Endothelial cell of umbilical vein (primary cell): ENCODE measurements around the gene LDLRAD4. TPM values are rescaled to one million over a fixed set of nuclear protein-coding genes. Genes with fewer than 3 reads are reported as not detected.

Source experiments
- BruUV-seq: library from RNA; stranded (reverse); fragments of 400-500 nt; replicated peaks from 2 replicates; lab custom pipeline; 2021; lab: Mats Ljungman, UMichigan
- CTCF ChIA-PET: fragments of 300-600, 350-600 bp; sonication (Branson Sonifier 250); formaldehyde crosslinking; loops from one replicate; lab custom pipeline; 2021; ENCODE audit warnings: antibody characterized with exemption, inconsistent platforms; lab: Charles Lee
- POLR2A ChIA-PET: fragments of 300-600, 350-600 bp; sonication (Branson Sonifier 250); formaldehyde crosslinking; loops from one replicate; lab custom pipeline; 2021; ENCODE audit warnings: antibody characterized with exemption, inconsistent platforms; lab: Charles Lee
- DNase-seq: peaks from one replicate; pipeline ENCODE4 v3.0.0-alpha.2; 2011; ENCODE audit warnings: low read depth, low spot score
- FAIRE-seq: peaks from 2 replicates; lab custom pipeline; 2011; peaks lifted over from hg19 to GRCh38; lab: Jason Lieb, UNC
- H2AFZ ChIP-seq: 2 replicates; pipeline ENCODE4 v1.6.0; 2012; ENCODE audit warnings: low read depth, low read length, control low read depth, inconsistent platforms
- H3K27ac ChIP-seq: 2 replicates; pipeline ENCODE4 v1.5.1; 2011; ENCODE audit warnings: low read depth, mild to moderate bottlenecking, control low read depth, low read length, moderate library complexity; ENCODE audit not compliant: insufficient read depth
- H3K27me3 ChIP-seq, 2 experiments: 2 replicates each; pipeline versions ENCODE4 v1.6.0 to v1.6.1; 2011; ENCODE audit warnings: low read length in 2 of 2, mixed read lengths in 1 of 2; ENCODE audit not compliant: control insufficient read depth in 2 of 2, insufficient read depth in 2 of 2
- H3K36me3 ChIP-seq, 2 experiments: 2 replicates in 1 of 2; 3 replicates in 1 of 2; pipeline ENCODE4 v1.5.1; 2011; ENCODE audit warnings: low read length in 2 of 2, mild to moderate bottlenecking in 1 of 2, moderate library complexity in 1 of 2; ENCODE audit not compliant: control insufficient read depth in 2 of 2, insufficient read depth in 2 of 2; ENCODE audit errors: extremely low read depth in 1 of 2
- H3K4me1 ChIP-seq: 3 replicates; pipeline ENCODE4 v1.5.1; 2011; ENCODE audit warnings: mild to moderate bottlenecking, low read length; ENCODE audit not compliant: control insufficient read depth, insufficient read depth; ENCODE audit errors: extremely low read depth
- H3K4me2 ChIP-seq: 2 replicates; pipeline ENCODE4 v1.6.1; 2011; ENCODE audit warnings: low read length, control low read depth, mixed read lengths; ENCODE audit not compliant: insufficient read depth
- H3K4me3 ChIP-seq, 3 experiments: fragments of 200-600 bp in 1 of 3; sonication (generic), shearing (Covaris generic) in 1 of 3; replicated peaks in 1 of 3; 2 replicates each; pipeline ENCODE4 v1.5.1; 2011 to 2016; ENCODE audit warnings: control low read depth in 3 of 3, low read length in 3 of 3, mild to moderate bottlenecking in 2 of 3, inconsistent platforms in 1 of 3, low read depth in 1 of 3, moderate library complexity in 1 of 3; ENCODE audit not compliant: insufficient read depth in 1 of 3
- H3K79me2 ChIP-seq: 2 replicates; pipeline ENCODE4 v1.6.0; 2012; ENCODE audit warnings: low read length, inconsistent platforms; ENCODE audit not compliant: control insufficient read depth, insufficient read depth
- H3K9ac ChIP-seq: replicated peaks from 2 replicates; pipeline ENCODE3; 2011; ENCODE audit warnings: low read length, control low read depth; ENCODE audit not compliant: insufficient read depth; ENCODE audit errors: extremely low read depth
- H3K9me1 ChIP-seq: replicated peaks from 3 replicates; pipeline ENCODE4 v1.6.0; 2011; ENCODE audit warnings: mild to moderate bottlenecking, low read length; ENCODE audit not compliant: control insufficient read depth, insufficient read depth; ENCODE audit errors: extremely low read depth
- H3K9me3 ChIP-seq: replicated peaks from 2 replicates; pipeline ENCODE4 v1.5.1; 2012; ENCODE audit warnings: low read length, inconsistent platforms; ENCODE audit not compliant: control insufficient read depth, insufficient read depth
- H4K20me1 ChIP-seq: replicated peaks from 2 replicates; pipeline ENCODE3; 2011; ENCODE audit warnings: mild to moderate bottlenecking, low read length; ENCODE audit not compliant: control insufficient read depth, insufficient read depth; ENCODE audit errors: extremely low read depth
- CTCF ChIP-seq, 2 donors: IDR thresholded peaks; 1 replicate in 1 of 2; 2 replicates in 1 of 2; pipeline ENCODE4 v1.5.1; 2011; ENCODE audit warnings: low read length in 2 of 2, mild to moderate bottlenecking in 2 of 2, moderate library complexity in 2 of 2, control low read depth in 1 of 2, inconsistent platforms in 1 of 2, low read depth in 1 of 2; ENCODE audit not compliant: insufficient read depth in 1 of 2; ENCODE audit errors: extremely low read depth in 1 of 2
- EZH2 ChIP-seq: IDR thresholded peaks from 2 replicates; pipeline ENCODE4 v1.6.1; 2012; ENCODE audit warnings: borderline replicate concordance, low read depth, mild to moderate bottlenecking, moderate library complexity, low read length, inconsistent platforms; ENCODE audit not compliant: severe bottlenecking
- FOS ChIP-seq: IDR thresholded peaks from 2 replicates; pipeline ENCODE4 v1.6.1; 2011; ENCODE audit warnings: mild to moderate bottlenecking, low read length, moderate library complexity, borderline replicate concordance; ENCODE audit not compliant: insufficient read depth
- GATA2 ChIP-seq: IDR thresholded peaks from 2 replicates; pipeline ENCODE4 v1.7.0; 2011; ENCODE audit warnings: low read depth, mild to moderate bottlenecking, moderate library complexity, mixed read lengths, low read length; ENCODE audit not compliant: insufficient read length, insufficient read depth
- JUN ChIP-seq: IDR thresholded peaks from 2 replicates; pipeline ENCODE4 v1.6.1; 2011; ENCODE audit warnings: borderline replicate concordance, low read depth; ENCODE audit not compliant: insufficient read length, insufficient read depth
- MAX ChIP-seq: IDR thresholded peaks from 2 replicates; pipeline ENCODE4 v1.6.1; 2011; ENCODE audit not compliant: insufficient read depth, insufficient read length
- MYC ChIP-seq: IDR thresholded peaks from one replicate; pipeline ENCODE4 v1.6.1; 2011; ENCODE audit warnings: mild to moderate bottlenecking, low read depth, low read length
- POLR2A ChIP-seq: IDR thresholded peaks from 2 replicates; pipeline ENCODE4 v1.6.1; 2012; ENCODE audit warnings: low read depth, mild to moderate bottlenecking, control low read depth, low read length
- POLR2AphosphoS5 ChIP-seq: IDR thresholded peaks from 2 replicates; pipeline ENCODE4 v1.6.1; 2012; ENCODE audit warnings: low read depth, mild to moderate bottlenecking, control low read depth, low read length, moderate library complexity; ENCODE audit not compliant: insufficient read depth
- dilution Hi-C: fragments of 300-500 bp; cut with MboI; formaldehyde crosslinking; loops from one replicate; pipeline ENCODE4 v1.15.0; 2019; ENCODE audit warnings: low sequenced_read_pairs; ENCODE audit not compliant: extremely low pct_ligation_motif_present
- intact Hi-C: fragments of 100-400 bp; cut with micrococcal nuclease; formaldehyde crosslinking; loops from one replicate; pipeline ENCODE4 v1.10.0; 2022
- polyA plus RNA-seq, 4 experiments: library from polyadenylated mRNA; depleted of rRNA in 3 of 4; stranded (reverse) in 3 of 4; unstranded in 1 of 4; fragments of >200 nt; gene quantifications; 2 replicates each; pipeline versions ENCODE4 v1.2.1 to v1.2.3, GENCODE V29; 2011 to 2012; ENCODE audit warnings: missing spikeins in 1 of 4
- total RNA-seq: library from RNA; stranded (reverse); gene quantifications from 2 replicates; pipeline ENCODE4 v1.2.3, GENCODE V29; 2021

Gene LDLRAD4
- total and polyA plus RNA-seq, 2 donors (not counting 3 experiments of a cell fraction or from before 2014, with no cell fraction given), result 5.2 to 6.5 TPM

DNA sequence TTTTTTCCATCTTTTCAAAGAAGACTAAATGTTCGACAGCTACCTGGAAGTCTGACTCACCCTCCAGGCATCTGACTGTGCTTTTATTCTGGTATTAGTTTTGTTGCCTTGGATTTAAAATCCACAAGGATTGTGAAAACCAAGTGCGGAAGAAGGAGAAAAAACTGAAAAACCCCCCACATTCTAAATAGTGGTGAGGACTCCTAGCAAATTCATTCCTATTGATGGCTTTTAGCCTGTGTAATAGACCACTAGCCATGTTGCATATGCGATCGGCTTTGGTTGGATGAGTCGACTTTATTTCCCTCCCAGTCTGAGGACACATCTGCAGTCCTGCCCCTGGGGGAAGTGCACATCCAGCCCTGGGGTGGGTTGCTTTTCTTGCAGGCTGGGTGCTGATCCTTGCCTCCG lies 16.9 kb downstream of the LDLRAD4 start:
- Histone ChIP-seq H3K9ac (no peak overlapping the region), H3K4me3 (no peak overlapping the region), H3K27me3 (peaks cover 0 to 3% of the 10 kb centered on the region in 2 experiments), H3K4me2 (peak overlapping the region; percentile 23), H3K79me2 (no peaks in the 10 kb centered on the region), H4K20me1 (no peaks in the 10 kb centered on the region), H3K4me1 (peaks cover 5% of the 10 kb centered on the region), H3K9me1 (no peaks in the 10 kb centered on the region), H3K27ac (no peak overlapping the region), H3K36me3 (no peaks in the 10 kb centered on the region), H3K9me3 (no peaks in the 10 kb centered on the region), H2AFZ (no peak overlapping the region)
- TF ChIP-seq JUN, result peak; percentile 19
- TF ChIP-seq GATA2, result no peak
- ChIA-PET CTCF (no interaction called here), POLR2A (no interaction called here)
- intact Hi-C loops, result no loop called here
- FAIRE-seq (no peak), DNase-seq (peak; percentile 30)
- dilution Hi-C loops, result no loop called here
- BruUV-seq, result no TSS peak

DNA sequence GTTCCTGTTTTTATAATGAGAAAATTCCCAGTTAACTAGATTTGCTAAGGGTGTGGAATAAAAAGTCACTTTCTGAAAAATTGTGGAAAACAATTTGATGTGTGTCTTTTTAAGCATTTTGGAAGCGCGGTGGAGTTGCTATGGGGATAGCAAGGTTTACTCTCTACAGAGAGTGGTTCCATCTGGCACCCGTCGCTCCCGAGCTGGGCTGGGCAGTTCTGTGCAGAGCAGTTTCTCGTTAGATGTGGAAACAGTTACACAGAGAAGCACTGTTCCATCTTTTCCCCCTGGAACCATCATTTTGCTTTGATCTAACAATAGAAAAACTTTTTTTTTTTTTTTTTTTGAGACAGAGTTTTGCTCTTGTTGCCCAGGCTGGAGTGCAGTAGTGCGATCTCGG lies 17.4 kb downstream of the LDLRAD4 start:
- no peaks in the 10 kb centered on the region for H3K79me2 ChIP-seq
- intact Hi-C loops (no loop called here), dilution Hi-C loops (no loop called here)
- TF ChIP-seq CTCF (IDR thresholded peaks at IDR 0.05; ENCODE audit: extremely low read depth in 1 of 2, insufficient read depth in 1 of 2, low read depth in 1 of 2, low read length in 2 of 2) (no peak), GATA2 (no peak), JUN (no peak), EZH2 (no peak), FOS (no peak), POLR2AphosphoS5 (no peak), POLR2A (no peak), MAX (no peak), MYC (no peak)
- no peak overlapping the region for H3K27ac ChIP-seq
- ChIA-PET CTCF (no interaction called here), POLR2A (no interaction called here)
- no TSS peak for BruUV-seq
- no peaks in the 10 kb centered on the region for H3K36me3 ChIP-seq
- H2AFZ ChIP-seq, result no peak overlapping the region
- H3K4me1 ChIP-seq, result peaks cover 5% of the 10 kb centered on the region
- no peak overlapping the region for H3K9ac ChIP-seq
- H4K20me1 ChIP-seq, result no peaks in the 10 kb centered on the region
- H3K27me3 ChIP-seq, result peaks cover 0 to 3% of the 10 kb centered on the region in 2 experiments
- no peak overlapping the region for H3K4me2 ChIP-seq
- FAIRE-seq, result no peak
- H3K4me3 ChIP-seq, result no peak overlapping the region
- DNase-seq, result no peak
- no peaks in the 10 kb centered on the region for H3K9me1 ChIP-seq
- no peaks in the 10 kb centered on the region for H3K9me3 ChIP-seq
